C4-2B (cell line): ENCODE results near the gene MRPL44.

ENCODE experiments used
- H3K27ac ChIP-seq: fragments of 450-650 bp; 2 replicates; pipeline ENCODE4 v1.5.1; 2017
- ZFX ChIP-seq: fragments of 450-650 bp; IDR thresholded peaks from 2 replicates; pipeline ENCODE4 v1.6.1; 2017
- TF ChIP-seq, protein P1 (sequence below): fragments of 450-650 bp; conservative IDR thresholded peaks from 2 replicates; pipeline ENCODE4 v1.5.1; 2017; ENCODE audit warnings: mild to moderate bottlenecking

MRPL44 gene

DNA sequence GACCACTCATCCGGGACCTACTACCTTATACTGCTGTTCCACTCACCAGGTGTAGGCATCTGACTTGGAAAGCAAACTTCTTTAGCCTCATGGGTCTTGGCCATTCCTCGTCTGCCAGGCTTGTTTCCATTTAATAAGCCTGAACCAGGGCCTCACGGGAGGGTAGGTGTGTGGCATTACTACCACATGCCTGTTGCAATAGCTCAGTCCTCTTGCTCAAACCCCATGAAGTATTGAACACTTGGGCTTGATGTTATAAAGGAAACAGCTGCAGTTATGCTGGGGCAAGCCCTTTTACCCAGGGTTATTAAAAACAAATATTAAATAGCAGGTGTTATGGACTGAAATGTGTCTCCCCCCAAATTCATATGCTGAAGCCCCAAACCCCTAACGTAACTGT lies 21.2 kb downstream of the MRPL44 start:
- H3K27ac ChIP-seq, result no peak overlapping the region
- TF ChIP-seq, protein P1, sequence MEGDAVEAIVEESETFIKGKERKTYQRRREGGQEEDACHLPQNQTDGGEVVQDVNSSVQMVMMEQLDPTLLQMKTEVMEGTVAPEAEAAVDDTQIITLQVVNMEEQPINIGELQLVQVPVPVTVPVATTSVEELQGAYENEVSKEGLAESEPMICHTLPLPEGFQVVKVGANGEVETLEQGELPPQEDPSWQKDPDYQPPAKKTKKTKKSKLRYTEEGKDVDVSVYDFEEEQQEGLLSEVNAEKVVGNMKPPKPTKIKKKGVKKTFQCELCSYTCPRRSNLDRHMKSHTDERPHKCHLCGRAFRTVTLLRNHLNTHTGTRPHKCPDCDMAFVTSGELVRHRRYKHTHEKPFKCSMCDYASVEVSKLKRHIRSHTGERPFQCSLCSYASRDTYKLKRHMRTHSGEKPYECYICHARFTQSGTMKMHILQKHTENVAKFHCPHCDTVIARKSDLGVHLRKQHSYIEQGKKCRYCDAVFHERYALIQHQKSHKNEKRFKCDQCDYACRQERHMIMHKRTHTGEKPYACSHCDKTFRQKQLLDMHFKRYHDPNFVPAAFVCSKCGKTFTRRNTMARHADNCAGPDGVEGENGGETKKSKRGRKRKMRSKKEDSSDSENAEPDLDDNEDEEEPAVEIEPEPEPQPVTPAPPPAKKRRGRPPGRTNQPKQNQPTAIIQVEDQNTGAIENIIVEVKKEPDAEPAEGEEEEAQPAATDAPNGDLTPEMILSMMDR, result no peak
- no peak for TF ChIP-seq ZFX

DNA sequence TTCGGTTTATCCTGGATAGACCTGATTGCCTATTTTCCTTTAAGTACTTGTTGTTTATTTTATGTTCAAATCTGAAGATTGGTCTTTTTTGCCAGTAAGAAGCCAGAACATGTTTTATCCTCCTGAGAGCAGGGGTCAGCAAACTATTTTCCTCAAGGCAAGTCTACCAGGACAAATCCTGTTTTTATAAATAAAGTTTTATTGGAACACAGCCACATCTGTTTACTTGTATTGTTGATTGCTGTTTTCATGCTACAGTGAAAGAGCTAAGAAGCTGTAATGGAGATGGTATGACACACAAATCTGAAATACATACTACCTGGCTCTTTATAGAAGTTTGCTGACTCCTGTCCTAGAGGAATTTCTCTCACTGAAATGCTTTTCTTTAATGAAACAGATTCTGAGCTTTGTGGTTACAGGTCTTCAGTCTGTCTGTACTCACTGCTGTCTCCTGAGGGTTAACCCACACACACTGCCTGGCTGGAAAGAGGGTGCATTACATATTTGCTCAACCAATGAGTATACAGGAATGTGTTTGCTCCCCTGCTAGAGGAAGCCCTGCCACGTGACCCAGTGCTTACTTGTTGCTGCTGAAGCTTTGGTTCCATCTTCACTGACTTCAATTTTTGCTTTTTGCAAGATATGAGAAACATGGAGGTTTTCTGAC lies 22.6 kb downstream of the MRPL44 start:
- no peak overlapping the region for H3K27ac ChIP-seq

DNA sequence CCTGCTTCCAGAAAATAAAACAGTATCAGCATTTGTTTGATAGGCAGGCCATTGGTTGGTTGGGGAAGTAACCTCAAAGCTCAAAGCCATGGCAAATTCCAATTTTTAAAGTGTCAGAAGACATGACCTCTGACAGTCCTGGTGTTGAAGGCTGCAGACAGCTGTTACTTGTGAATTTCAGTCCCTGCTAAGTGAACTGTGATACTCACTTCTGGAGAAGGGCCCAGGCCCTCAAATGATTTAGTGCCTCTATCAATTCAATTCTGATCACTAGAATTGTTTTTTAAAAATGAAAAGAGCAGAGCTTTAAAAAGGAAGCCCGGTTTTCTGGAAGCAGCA lies 23.1 kb downstream of the MRPL44 start:
- TF ChIP-seq, protein P1, result no peak
- no peak for TF ChIP-seq ZFX
- H3K27ac ChIP-seq, result peak overlapping the region; percentile 32; the same call in 1 of the 2 replicates

More for the DNA sequence above, 22.6 kb downstream of the MRPL44 start:
- TF ChIP-seq, protein P1, result no peak
- no peak for TF ChIP-seq ZFX

DNA sequence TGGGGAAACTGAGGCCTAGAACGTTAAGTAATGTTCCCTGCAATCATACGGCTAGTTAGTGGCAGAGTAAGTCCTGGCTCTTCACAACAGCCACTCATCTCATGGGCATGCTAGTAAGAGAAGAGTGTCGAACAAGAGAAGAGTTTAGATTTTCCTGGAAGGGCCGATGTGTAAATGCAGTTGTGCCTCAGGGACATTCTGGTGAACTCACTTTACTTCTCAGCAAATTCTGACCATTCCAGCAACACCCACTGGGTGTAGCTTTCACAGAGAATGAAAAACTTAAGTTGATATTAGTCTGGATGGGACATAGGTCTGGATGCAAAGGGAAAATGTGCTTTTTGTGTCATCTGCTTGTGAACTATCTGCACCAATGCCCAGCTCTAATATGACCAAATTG lies 23.5 kb downstream of the MRPL44 start:
- peak overlapping the region; percentile 32; the same call in 1 of the 2 replicates for H3K27ac ChIP-seq
- TF ChIP-seq, protein P1, result no peak
- TF ChIP-seq ZFX, result no peak

DNA sequence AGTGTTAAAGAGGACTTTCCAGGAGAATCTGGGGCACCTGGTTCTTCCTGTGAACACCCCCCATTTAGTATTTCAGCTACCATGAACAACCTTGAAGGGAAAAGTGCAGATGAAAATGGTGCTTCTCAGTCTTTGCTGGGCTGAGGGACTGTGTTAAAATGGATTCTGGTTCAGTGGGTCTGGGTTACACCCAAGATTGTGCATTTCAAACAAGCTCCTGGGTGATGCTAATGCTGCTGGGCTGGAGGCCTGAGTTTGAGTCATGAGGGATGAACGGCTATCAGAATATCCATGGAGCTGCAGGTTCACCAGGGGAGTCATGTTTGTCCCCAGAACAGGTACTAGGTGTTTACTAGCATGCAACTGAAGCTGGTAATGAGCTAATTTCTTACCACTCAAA lies 24.0 kb downstream of the MRPL44 start:
- peak overlapping the region; percentile 32; the same call in 1 of the 2 replicates for H3K27ac ChIP-seq
- TF ChIP-seq, protein P1, result no peak
- no peak for TF ChIP-seq ZFX

DNA sequence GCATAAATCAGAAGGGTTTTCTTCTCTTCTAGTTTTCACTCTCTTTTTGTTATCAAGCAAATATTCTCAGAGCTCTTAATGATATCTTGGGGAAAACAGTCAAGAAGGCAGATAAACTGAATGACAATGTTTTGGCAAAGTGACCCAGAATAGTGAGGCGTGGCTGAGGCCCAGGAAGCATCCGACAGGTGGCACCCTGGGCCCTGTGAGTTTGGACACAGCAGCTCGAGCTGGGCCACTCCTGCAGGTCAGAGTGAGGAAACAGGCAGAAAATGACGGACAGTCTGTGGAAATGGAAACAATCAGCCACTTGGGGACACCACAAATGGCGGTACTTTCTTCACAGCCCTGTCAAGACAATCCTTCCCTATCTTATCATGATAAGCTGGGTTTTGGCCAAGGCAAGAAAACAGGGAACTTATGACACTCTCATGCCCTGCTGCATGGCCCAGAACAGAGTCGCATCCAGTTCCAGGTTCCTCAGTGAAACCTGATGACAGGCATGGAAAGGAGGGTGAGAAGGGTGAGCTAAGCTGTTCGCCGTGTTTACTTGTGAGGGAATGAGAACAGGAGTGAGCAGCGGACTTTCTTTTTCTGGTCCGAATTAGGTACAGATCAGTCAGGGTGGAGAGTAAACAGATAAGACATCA lies 32.1 kb downstream of the MRPL44 start:
- no peak overlapping the region for H3K27ac ChIP-seq
- TF ChIP-seq ZFX, result no peak
- TF ChIP-seq, protein P1, result peak; percentile 82

DNA sequence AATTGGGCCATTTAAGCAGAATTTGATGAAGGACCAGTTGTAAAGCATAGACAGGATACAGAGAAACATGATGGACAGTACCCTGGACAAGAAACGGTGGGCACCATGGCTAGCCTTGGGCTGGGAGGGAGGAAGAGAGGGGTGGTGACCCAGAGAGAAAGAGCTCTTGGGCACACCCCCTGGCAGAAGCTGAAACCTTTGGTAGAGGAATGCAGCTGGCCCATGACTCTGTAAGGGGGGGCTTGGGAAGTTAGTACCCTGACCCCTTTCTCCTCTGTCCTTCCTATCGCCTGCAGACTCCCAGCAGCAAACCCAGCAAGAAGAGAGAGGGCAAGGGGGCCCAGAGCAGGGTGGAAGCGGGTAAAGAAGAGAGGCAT lies 32.6 kb downstream of the MRPL44 start:
- TF ChIP-seq ZFX, result no peak
- TF ChIP-seq, protein P1, result no peak
- H3K27ac ChIP-seq, result no peak overlapping the region
